Activated CD4-positive, alpha-beta memory T cell treated with anti-CD3 and anti-CD28 coated beads, Interleukin-2, amount 10 ng/mL, durations not matched to agents 7 days and 5 days (primary cell): ENCODE measurements around the gene C14orf119. TPM values are rescaled to one million over a fixed set of nuclear protein-coding genes. Genes with fewer than 3 reads are reported as not detected.

Experiments used
- CTCF ChIA-PET: fragments of 350-600 bp; sonication (Branson Sonifier 250); formaldehyde crosslinking; loops from one replicate; lab custom pipeline; 2021; ENCODE audit warnings: antibody characterized with exemption, inconsistent platforms; lab: Charles Lee
- POLR2A ChIA-PET: fragments of 350-600 bp; sonication (Branson Sonifier 250); formaldehyde crosslinking; loops from one replicate; lab custom pipeline; 2021; ENCODE audit warnings: antibody characterized with exemption; lab: Charles Lee
- DNase-seq: peaks from one replicate; pipeline ENCODE4 v3.0.0-alpha.2; 2020
- H3K27ac Mint-ChIP-seq: one replicate; pipeline ENCODE4 v1.8.0; 2021; ENCODE audit warnings: mild to moderate bottlenecking, mixed read lengths
- H3K27me3 Mint-ChIP-seq: one replicate; pipeline ENCODE4 v1.8.0; 2021; ENCODE audit warnings: mixed read lengths
- H3K36me3 Mint-ChIP-seq: one replicate; pipeline ENCODE4 v1.8.0; 2021; ENCODE audit warnings: low read depth, mixed read lengths
- H3K4me1 Mint-ChIP-seq: one replicate; pipeline ENCODE4 v1.8.0; 2021; ENCODE audit warnings: mixed read lengths
- H3K4me3 Mint-ChIP-seq: one replicate; pipeline ENCODE4 v1.8.0; 2021; ENCODE audit warnings: mild to moderate bottlenecking, mixed read lengths
- H3K9me3 Mint-ChIP-seq: one replicate; pipeline ENCODE4 v1.8.0; 2021; ENCODE audit warnings: mixed read lengths
- total RNA-seq, 2 experiments: library from RNA; stranded (reverse); gene quantifications; one replicate each; pipeline ENCODE4 v1.2.3, GENCODE V29; 2021

Gene C14orf119
- total RNA-seq, 2 experiments from 2014 or later = 49.2 to 55.5 TPM

- ChIA-PET POLR2A (interaction anchor here (1.0 to 3.6 kb wide), 24 partner anchors 10 to 227 kb away, joined by 3 to 37 read pairs (median 6); partner anchors contain the start of genes AJUBA, CDH24, HOMEZ and LRP10), CTCF (interaction anchor here (0.5 to 3.1 kb wide), 22 partner anchors 8 to 1242 kb away, joined by 3 to 40 read pairs (median 5); partner anchors contain the start of genes CDH24, HAUS4, HOMEZ and OXA1L)
- H3K4me3 Mint-ChIP-seq = no peak overlapping the region
- peaks cover 37% of the 10 kb centered on the region for H3K4me1 Mint-ChIP-seq
- no peaks in the 10 kb centered on the region for H3K27me3 Mint-ChIP-seq
- H3K27ac Mint-ChIP-seq = no peak overlapping the region
- peaks cover 52% of the 10 kb centered on the region for H3K36me3 Mint-ChIP-seq
- no peaks in the 10 kb centered on the region for H3K9me3 Mint-ChIP-seq
- DNase-seq = no peak
Measured at GRCh38 chr14:23093991-23094665, 1.2 kb upstream of the C14orf119 start.

GRCh38 chr14:23094666-23095195 is 574 bp upstream of the C14orf119 start, which contains the start of gene ACIN1:
ACIN1 (minus strand) TSS chr14:23095136; CDS start chr14:23095112, 24 bp downstream.
- ChIA-PET POLR2A (interaction anchor here (0.6 to 3.6 kb wide), 34 partner anchors 9 to 536 kb away, joined by 3 to 37 read pairs (median 5); partner anchors contain the start of genes AJUBA, CDH24, HAUS4 and HOMEZ), CTCF (interaction anchor here (0.5 to 3.1 kb wide), 27 partner anchors 9 to 1639 kb away, joined by 3 to 40 read pairs (median 4); partner anchors contain the start of genes CDH24, CHD8, HAUS4 and HOMEZ)
- no peaks in the 10 kb centered on the region for H3K27me3 Mint-ChIP-seq
- peak; percentile 75 for DNase-seq
- H3K27ac Mint-ChIP-seq = no peak within 1 kb of the TSS
- peaks cover 49% of the 10 kb centered on the region for H3K36me3 Mint-ChIP-seq
- no peaks in the 10 kb centered on the region for H3K9me3 Mint-ChIP-seq
- no peak within 1 kb of the TSS for H3K4me3 Mint-ChIP-seq
- peaks cover 37% of the 10 kb centered on the region for H3K4me1 Mint-ChIP-seq

DNA sequence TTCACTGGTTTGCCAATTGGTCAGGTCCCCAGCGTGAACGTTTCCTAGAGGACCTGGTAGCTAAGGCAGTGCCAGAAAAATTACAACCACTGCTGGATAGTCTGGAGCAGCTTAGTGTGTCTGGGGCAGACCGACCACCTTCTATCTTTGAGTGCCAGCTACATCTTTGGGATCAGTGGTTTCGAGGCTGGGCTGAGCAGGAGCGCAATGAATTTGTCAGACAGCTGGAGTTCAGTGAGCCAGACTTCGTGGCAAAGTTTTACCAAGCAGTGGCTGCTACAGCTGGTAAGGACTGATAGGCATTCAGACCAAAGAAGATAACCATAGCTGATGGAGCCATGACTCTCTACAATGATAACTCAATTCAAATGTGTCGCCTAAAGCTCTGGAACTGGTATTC is 2.5 kb downstream of the C14orf119 start:
- ChIA-PET CTCF (interaction anchor here (0.6 to 1.7 kb wide), 5 partner anchors 21 to 240 kb away, joined by 3 to 8 read pairs (median 4); no protein-coding TSS in a partner anchor), POLR2A (no interaction called here)
- Mint-ChIP-seq H3K27ac (no peak overlapping the region), H3K27me3 (no peaks in the 10 kb centered on the region), H3K36me3 (peaks cover 30% of the 10 kb centered on the region), H3K4me1 (peaks cover 24% of the 10 kb centered on the region), H3K4me3 (no peak overlapping the region), H3K9me3 (no peaks in the 10 kb centered on the region)
- no peak for DNase-seq

DNA sequence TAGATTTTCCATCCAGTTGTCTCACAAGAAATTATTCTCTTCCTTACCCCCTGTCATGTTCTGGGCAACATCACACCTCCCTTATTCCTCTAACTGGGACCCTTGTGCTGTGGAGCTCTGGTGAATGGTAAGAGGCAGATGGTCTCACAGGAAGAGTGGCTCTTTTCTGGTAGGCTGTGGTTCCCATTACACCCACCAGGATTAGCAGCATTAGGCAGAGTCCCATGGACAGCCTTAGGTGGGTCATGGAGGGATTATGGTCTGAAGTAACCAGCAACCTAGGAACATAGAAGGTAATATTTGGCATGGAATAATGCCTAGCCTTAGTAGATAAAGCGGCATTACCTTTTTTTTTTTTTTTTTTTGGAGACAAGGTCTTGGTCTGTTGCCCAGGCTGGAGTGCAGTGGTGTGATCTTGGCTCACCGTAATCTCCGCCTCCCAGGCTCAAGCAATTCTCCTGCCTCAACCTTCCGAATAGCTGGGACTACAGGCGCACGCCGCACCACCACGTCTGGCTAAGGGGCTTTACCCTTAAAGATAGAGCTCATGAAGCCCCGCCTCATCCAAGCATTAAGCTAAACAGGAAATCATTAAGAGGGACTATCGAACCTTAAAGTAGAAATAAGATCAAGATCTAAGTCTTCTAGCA is 4.0 kb downstream of the C14orf119 start:
- DNase-seq = no peak
- no peak overlapping the region for H3K27ac Mint-ChIP-seq
- ChIA-PET CTCF (interaction anchor here (0.5 to 2.1 kb wide), 3 partner anchors 22 to 40 kb away, joined by 4 to 12 read pairs (median 8); no protein-coding TSS in a partner anchor), POLR2A (no interaction called here)
- peaks cover 26% of the 10 kb centered on the region for H3K36me3 Mint-ChIP-seq
- H3K4me3 Mint-ChIP-seq = no peak overlapping the region
- peaks cover 15% of the 10 kb centered on the region for H3K4me1 Mint-ChIP-seq
- no peaks in the 10 kb centered on the region for H3K9me3 Mint-ChIP-seq
- no peaks in the 10 kb centered on the region for H3K27me3 Mint-ChIP-seq

GRCh38 chr14:23101213-23101970 is 6.1 kb downstream of the C14orf119 start:
- DNase-seq = no peak
- Mint-ChIP-seq H3K9me3 (no peaks in the 10 kb centered on the region), H3K36me3 (peaks cover 23% of the 10 kb centered on the region), H3K4me1 (peaks cover 15% of the 10 kb centered on the region), H3K4me3 (no peak overlapping the region), H3K27me3 (no peaks in the 10 kb centered on the region), H3K27ac (no peak overlapping the region)
- CTCF ChIA-PET = interaction anchor here (2.1 to 2.6 kb wide), 2 partner anchors 20 to 33 kb away, joined by 7 to 12 read pairs; no protein-coding TSS in a partner anchor
- POLR2A ChIA-PET = no interaction called here

DNA sequence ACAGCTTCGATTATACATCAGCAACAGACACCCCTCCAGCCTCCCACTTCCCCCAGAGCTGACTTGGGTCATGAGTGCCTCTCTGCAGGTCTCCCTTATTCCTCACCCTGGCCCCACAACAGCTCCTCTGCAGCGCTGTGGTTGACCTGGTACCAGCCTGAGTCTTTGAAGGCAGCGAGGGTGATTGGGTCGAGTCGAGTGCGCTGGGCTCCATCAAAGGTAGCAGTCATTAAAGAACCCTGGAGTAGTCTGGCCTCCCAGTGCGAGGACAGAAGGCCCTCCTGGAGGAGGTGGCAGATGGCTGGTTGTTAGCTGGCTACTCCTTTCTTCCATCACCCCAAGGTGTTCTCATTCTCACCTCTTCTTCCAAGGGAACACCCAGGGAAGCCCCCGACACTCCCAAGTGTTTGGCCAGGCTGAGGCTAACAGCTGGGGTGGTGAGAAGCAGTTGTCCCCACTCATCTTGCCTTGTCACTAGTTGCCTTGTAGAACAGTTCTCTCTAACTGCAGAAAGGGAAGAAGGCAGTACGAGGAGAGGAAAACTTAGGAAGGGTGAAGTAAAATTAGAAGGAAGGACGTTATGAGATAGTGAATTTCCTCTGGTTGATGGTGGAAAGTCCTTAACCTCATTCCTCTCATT is 6.8 kb downstream of the C14orf119 start:
- DNase-seq = no peak
- CTCF ChIA-PET = interaction anchor here (2.6 kb wide), 1 partner anchor 19 kb away, joined by 7 read pairs; no protein-coding TSS in a partner anchor
- Mint-ChIP-seq H3K27me3 (no peaks in the 10 kb centered on the region), H3K36me3 (peaks cover 17% of the 10 kb centered on the region), H3K4me1 (peaks cover 8% of the 10 kb centered on the region), H3K4me3 (no peak overlapping the region), H3K27ac (no peak overlapping the region), H3K9me3 (no peaks in the 10 kb centered on the region)
- POLR2A ChIA-PET = no interaction called here

DNA sequence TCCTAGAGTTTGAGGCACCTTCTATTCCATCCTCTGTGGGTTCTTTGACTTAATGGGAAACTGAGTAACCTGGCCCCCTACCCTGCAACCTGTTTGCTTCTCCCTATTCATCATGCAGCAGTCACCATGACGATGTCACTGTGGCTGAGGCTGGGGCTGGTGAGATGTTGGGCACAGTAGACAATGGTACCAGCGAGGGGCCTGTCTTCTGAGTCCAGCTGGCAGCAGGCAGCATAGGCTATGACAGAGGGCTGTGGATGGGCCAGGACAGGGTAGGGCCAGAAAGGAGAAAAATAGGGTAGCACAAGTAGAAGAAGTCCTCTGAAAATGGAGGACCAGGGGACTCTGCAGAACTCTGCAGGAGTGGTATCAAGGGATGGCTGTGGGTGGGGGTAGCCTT is 7.5 kb downstream of the C14orf119 start:
- CTCF ChIA-PET = interaction anchor here (2.6 kb wide), 1 partner anchor 18 kb away, joined by 7 read pairs; no protein-coding TSS in a partner anchor
- Mint-ChIP-seq H3K9me3 (no peaks in the 10 kb centered on the region), H3K36me3 (peaks cover 10% of the 10 kb centered on the region), H3K27ac (no peak overlapping the region), H3K4me3 (no peak overlapping the region), H3K27me3 (no peaks in the 10 kb centered on the region), H3K4me1 (peaks cover 1% of the 10 kb centered on the region)
- no peak for DNase-seq
- POLR2A ChIA-PET = no interaction called here

GRCh38 chr14:23103581-23103980 is 8.3 kb downstream of the C14orf119 start:
- POLR2A ChIA-PET = no interaction called here
- CTCF ChIA-PET = interaction anchor here (1.0 kb wide), 1 partner anchor 9 kb away, joined by 3 read pairs; the partner anchor contains the start of genes ACIN1 and C14orf119
- Mint-ChIP-seq H3K36me3 (peaks cover 3% of the 10 kb centered on the region), H3K4me3 (no peak overlapping the region), H3K27ac (no peak overlapping the region), H3K27me3 (no peaks in the 10 kb centered on the region), H3K4me1 (no peaks in the 10 kb centered on the region), H3K9me3 (no peaks in the 10 kb centered on the region)
- DNase-seq = no peak

DNA sequence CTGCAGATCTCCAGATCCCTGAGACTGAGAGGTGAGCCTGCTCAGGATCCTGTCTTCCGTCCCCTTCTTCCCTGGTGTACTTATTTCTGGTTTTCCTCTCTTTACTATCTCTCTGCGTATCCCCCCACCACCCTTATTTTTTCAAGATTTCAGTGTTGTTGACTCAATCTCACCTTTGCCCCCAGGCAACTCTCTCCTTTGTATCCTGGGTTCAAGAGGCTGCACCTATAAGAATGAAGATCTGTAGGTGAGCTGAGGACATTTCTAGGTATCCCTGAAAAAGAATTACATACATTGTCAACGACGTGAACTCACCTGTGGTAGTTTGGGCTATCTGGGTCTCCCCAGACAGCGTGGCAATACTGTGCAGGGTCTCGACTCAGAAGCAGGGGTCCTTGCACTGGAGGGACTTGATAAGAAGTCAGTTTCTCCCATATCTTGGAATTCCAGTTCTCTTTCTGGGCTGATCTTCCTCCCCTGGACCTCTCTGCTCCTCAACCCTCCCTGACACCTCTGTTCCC is 8.8 kb downstream of the C14orf119 start:
- Mint-ChIP-seq H3K4me1 (no peaks in the 10 kb centered on the region), H3K27ac (no peak overlapping the region), H3K36me3 (peaks cover 2% of the 10 kb centered on the region), H3K4me3 (no peak overlapping the region), H3K27me3 (no peaks in the 10 kb centered on the region), H3K9me3 (no peaks in the 10 kb centered on the region)
- ChIA-PET POLR2A (no interaction called here), CTCF (interaction anchor here (1.0 kb wide), 1 partner anchor 9 kb away, joined by 3 read pairs; the partner anchor contains the start of genes ACIN1 and C14orf119)
- DNase-seq = no peak

DNA sequence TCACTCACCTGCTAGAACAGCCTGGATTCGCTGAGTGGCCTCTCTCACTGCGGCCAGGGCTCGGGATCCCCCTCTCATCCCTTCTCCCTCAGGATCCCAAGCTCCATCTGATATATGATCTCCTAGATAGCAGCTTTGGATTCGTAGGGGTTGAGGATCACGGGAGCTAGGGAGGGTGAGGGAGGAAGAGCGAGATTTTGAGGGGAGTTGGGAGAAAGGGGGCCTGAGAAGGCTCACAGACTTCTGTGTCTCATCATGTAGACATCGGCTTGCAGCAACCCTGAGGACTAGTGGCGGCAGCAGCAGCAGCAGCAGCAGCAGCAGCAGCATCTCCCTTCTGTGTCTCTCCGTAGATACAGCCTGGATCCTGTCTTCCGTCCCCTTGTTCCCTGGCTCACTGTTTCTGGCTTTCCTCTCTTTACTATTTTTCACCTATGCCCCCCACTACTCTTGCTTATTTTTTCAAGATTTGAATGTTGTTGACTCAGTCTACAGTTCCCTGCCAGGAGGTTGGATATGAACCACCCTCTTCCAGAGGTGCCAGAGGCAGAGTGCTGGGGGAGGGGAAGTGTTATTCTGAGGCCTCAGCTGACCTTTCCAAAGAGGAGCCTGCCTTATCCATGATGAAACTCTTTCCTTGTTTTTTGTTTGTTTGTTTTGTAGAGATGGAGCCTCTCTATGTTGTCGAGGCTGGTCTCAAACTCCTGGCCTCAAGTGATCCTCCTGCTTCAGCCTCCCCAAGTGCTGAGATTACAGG is 9.5 kb downstream of the C14orf119 start, which contains the start of gene CIROP:
CIROP (minus strand) TSS at position 399 of the 757 bp plus-strand sequence; CDS start at position 330, 69 bp downstream.
- no peak within 1 kb of the TSS for H3K27ac Mint-ChIP-seq
- no peaks in the 10 kb centered on the region for H3K27me3 Mint-ChIP-seq
- no peak for DNase-seq
- no peaks in the 10 kb centered on the region for H3K4me1 Mint-ChIP-seq
- ChIA-PET POLR2A (no interaction called here), CTCF (interaction anchor here (1.0 kb wide), 1 partner anchor 10 kb away, joined by 3 read pairs; the partner anchor contains the start of genes ACIN1 and C14orf119)
- no peak within 1 kb of the TSS for H3K4me3 Mint-ChIP-seq
- no peaks in the 10 kb centered on the region for H3K36me3 Mint-ChIP-seq
- no peaks in the 10 kb centered on the region for H3K9me3 Mint-ChIP-seq

- H3K27ac Mint-ChIP-seq = no peak overlapping the region
- CTCF ChIA-PET = interaction anchor here (0.7 kb wide), 1 partner anchor 12 kb away, joined by 5 read pairs; no protein-coding TSS in a partner anchor
- H3K4me1 Mint-ChIP-seq = no peaks in the 10 kb centered on the region
- no peaks in the 10 kb centered on the region for H3K27me3 Mint-ChIP-seq
- H3K9me3 Mint-ChIP-seq = no peaks in the 10 kb centered on the region
- DNase-seq = no peak
- POLR2A ChIA-PET = no interaction called here
- no peaks in the 10 kb centered on the region for H3K36me3 Mint-ChIP-seq
- no peak overlapping the region for H3K4me3 Mint-ChIP-seq
Measured at GRCh38 chr14:23105348-23105824, 10.1 kb downstream of the C14orf119 start.
